ENCODE measurements around the gene FAS.
"Not testable (repeated sequence)": the region's sequence is repeated elsewhere in the genome, so short reads cannot be mapped to it uniquely, and the experiment has no call there.

Gene FAS

GRCh38 chr10:88994019-88994418 is 3.4 kb downstream of the FAS start:
- DNase-seq: no peak

- no peak for DNase-seq
These were observed 4.7 kb downstream of the FAS start for GRCh38 chr10:88995156-88995876.

DNA sequence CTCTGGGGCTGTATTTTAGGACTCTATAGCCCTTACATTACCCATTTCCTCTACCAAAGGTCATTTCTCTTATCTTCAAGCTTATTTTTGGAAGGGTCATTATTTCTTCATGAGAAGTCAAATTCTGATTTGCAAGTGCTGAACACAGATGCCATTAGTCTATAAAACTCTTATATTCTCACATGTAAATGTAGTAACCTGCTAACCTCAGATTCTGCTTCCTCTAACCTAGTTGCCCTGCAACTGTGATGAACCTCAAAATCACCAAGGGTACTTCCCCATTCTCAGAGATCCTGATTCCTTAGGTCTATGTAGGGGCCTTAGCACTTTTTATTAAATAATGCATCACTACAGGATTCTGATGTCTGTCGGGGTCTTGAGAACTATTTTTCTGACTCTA is 6.3 kb downstream of the FAS start:
- DNase-seq: no peak

- no peak for DNase-seq
These were observed 9.0 kb downstream of the FAS start for GRCh38 chr10:88999625-89000024.

DNA sequence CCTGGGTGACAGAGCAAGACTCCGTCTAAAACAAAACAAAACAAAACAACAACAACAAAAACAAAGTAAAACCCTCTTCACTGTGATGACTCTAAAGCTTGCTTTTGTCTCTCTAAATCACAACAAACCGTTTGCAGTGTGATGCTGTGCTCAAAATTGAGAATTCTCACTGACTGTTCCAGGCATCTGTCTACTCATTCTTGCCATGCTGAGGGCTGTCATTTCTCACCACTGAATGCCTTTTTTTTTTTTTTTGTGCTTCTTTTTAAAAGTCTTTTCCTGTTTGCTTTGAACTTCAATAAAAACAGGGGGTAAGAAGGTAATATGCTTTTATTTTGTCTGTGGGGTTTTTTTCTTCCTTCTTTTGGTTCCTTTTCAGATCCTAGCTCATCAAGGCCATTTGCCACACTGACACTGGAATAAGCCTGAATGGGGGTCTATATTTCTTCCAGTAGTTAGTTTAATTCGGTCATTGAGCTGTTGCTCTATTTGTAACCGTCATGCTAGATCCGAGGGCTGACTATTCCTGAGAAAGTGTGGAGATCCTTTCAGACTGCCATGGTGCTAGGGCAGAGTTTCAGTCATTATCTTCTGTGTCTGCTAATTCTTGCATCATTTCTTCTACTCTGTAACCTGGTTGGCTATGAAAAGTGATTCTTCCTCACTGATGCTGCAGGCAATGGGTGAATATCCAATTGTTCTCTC is 10.6 kb downstream of the FAS start:
- no peak for DNase-seq

GRCh38 chr10:89001729-89002072 is 11.1 kb downstream of the FAS start:
- no peak for DNase-seq

GRCh38 chr10:89002226-89002978 is 11.8 kb downstream of the FAS start:
- no peak for DNase-seq

DNA sequence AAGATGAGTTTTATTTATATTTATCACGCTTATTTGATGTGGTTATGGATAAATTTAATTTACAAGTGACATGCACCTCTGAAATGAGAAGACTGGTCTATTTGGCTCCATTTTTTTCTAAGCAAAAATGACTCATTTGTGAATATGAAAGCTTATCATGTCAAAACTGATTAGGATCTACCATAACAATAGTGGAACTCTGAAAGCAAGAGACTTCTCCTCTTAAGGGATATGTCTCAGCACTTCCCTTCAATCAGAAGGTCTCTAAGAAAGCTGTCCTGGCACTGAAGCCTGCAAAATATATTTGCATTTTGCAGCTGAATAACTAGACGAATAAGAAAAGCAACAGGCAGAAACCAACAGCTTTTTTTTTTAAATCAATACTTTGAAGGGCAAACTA is 12.7 kb downstream of the FAS start:
- DNase-seq: no peak

DNA sequence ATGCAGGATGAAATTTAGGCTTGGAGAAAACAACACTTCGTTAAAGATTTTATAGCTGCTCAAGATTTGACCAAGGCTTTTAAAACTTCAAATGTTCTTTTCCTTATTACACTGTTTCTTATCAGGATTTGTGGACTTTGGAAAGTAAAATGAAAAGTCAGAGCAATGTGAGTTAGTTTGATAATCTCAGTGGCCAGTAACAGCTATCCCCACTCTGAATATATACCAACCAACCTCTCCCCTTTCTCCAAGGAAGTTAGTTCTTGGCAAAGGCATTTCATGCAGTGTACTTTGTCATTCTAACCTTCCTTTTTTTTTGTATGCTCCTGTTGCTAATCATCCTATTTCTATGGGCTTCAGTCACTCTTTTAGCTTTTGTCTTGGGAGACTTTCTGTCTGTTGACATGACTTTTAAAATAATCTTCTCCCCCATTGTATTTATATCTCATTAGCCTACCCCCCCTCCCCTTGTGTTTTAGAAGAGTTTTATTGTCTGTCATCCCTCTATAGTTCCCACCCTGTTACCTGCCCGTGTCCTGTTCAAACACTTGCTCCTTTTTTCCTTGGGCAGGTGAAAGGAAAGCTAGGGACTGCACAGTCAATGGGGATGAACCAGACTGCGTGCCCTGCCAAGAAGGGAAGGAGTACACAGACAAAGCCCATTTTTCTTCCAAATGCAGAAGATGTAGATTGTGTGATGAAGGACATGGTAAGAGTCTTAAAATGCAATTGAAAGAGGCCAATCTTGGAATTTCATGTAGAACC is 16.7 kb downstream of the FAS start:
- no peak for DNase-seq

- DNase-seq: not testable (repeated sequence)
These were observed 28.2 kb downstream of the FAS start for GRCh38 chr10:89018700-89019346.

GRCh38 chr10:89019569-89020327 is 29.1 kb downstream of the FAS start:
- DNase-seq: no peak

DNA sequence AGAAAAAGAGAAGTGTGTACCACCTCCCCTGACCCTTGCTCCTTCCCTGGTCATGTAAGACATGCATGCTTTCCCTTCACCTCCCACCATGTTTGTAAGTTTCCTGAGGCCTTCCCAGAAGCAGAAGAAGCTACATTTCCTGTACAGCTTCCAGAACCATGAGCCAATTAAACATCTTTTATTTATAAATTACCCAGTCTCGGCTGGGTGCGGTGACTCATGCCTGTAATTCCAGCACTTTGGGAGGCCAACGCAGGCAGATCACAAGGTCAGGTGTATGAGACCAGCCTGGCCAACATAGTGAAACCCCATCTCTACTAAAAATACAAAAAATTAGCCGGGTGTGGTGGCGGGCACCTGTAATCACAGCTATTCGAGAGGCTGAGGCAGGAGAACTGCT is 30.9 kb downstream of the FAS start:
- not testable (repeated sequence) for DNase-seq

DNA sequence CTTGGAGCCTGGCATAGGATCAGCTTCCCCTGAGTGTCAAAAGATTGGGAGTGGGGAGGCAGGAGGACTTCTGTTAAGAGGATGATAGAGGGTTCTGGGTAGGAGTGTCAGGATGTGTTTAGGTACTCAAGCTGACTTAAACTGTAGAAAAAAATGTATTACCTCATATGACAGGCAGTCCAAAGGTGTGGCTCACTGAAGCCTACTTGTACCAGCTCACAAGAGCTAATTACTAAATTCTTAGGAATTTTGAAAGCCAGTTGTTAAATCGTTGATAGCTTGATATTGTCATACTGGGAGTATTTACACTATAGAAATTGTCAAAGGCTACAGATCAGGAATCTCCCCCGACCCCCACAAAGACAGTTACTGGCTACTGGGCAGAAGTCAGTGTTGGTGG is 32.1 kb downstream of the FAS start:
- DNase-seq: no peak

- DNase-seq: no peak
These were observed 34.9 kb downstream of the FAS start for GRCh38 chr10:89025453-89025852.

DNA sequence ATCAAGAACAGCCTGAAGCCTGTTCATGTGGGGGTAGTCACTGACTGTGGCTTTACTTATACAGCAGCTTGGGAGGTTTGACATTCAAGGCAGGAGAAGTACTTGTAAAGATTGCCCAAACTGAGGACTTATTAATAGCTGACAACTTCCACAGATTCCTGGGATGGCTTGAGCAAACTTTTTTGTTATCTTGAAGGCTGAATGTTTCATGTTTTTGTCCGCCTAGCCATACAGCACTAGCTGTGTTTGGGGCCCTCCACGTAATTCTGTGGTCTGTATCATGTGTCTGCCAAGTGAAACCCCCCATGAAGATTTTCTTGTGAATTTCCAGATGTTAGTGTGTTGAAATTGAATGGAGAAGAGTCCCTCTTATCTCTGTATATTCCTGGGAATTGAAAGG is 38.6 kb downstream of the FAS start:
- no peak for DNase-seq

DNA sequence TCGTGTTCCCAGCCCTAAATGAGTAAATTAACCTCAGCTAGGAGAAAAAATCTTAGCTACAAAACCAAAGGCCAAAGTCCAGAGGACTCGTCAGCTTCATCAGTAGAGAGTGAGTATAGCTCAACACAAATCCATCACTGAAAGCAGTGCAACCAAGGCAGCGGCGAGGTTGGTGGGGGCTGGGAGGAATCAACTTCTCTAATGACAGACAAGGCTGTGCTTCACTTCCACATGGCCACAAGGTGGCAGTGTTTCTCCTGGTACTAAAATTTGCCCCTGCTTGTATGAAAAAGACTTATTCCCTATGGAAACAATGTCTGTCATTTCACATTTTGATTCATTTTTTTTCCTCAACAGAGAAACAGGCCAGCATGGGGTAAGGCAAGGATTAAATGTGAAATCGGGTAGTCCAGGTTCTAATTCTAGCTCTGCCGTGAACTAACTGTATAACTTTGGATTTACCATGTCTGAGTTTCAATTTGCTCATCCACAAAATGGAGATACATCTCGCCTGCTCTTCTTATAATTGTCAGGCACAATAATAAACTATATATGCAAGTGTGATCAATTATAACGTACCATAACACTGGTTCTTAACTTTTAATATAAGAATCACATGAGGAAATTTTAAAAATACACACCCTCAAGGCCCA is 39.3 kb downstream of the FAS start:
- DNase-seq: peak; percentile 78 to 83

DNA sequence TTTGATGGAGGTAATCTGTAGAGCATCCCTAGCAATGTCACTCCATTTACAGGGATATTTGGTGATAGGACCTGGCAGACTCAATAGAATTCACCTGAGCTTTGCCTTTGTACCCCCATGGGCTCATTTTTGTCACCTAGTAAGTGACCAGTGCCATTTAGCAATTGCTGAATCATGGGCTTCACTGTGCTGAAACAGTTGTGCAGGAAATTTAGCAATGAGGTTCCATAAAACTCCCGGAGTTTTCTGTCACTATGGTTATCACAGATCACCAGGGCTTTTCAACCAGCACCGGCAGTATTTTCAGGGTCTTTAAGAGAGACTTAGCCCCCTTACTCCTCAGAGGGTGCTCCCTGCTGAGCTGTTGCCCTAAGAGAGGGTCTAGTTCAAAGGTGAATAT is 40.2 kb downstream of the FAS start:
- no peak for DNase-seq

GRCh38 chr10:89032141-89032891 is 41.7 kb downstream of the FAS start:
- no peak for DNase-seq

- no peak for DNase-seq
These were observed 44.9 kb downstream of the FAS start for GRCh38 chr10:89035461-89035860.

- DNase-seq: no peak
These were observed 46.5 kb downstream of the FAS start for GRCh38 chr10:89037096-89037495.

DNA sequence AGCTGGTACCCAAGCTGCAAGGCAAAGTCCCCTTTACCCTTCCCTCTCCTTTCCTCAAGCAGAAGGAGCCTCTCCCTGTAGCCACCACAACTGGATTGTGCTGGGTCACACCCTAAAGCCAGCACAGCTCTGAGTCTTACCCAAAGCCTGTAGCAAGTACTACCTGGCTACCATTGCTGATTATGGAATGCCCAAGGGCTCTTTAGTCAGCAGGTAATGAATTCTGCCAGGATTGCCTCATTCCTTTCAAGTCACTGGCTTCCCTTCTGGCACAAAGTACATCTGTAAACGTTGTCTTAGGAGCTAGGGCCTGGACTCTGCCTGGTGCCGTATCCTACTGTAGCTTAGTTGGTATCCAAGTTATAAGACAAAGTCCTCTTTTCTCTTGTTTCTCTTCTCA is 52.0 kb downstream of the FAS start:
- no peak for DNase-seq

Measured in hippocampal formation (tissue), 2 donors.